Measurements from ENCODE around the gene ZNF536.
"Not testable (repeated sequence)": the region's sequence is repeated elsewhere in the genome, so short reads cannot be mapped to it uniquely, and the experiment has no call there.

ZNF536 gene

GRCh38 chr19:30385666-30386065 is 13.5 kb downstream of the ZNF536 start:
- FAIRE-seq (no peak), DNase-seq (ENCODE audit: extremely low spot score, insufficient read length, low read depth) (no peak)

GRCh38 chr19:30386551-30387143 is 14.5 kb downstream of the ZNF536 start:
- FAIRE-seq (no peak), DNase-seq (ENCODE audit: extremely low spot score, insufficient read length, low read depth) (no peak)

DNA sequence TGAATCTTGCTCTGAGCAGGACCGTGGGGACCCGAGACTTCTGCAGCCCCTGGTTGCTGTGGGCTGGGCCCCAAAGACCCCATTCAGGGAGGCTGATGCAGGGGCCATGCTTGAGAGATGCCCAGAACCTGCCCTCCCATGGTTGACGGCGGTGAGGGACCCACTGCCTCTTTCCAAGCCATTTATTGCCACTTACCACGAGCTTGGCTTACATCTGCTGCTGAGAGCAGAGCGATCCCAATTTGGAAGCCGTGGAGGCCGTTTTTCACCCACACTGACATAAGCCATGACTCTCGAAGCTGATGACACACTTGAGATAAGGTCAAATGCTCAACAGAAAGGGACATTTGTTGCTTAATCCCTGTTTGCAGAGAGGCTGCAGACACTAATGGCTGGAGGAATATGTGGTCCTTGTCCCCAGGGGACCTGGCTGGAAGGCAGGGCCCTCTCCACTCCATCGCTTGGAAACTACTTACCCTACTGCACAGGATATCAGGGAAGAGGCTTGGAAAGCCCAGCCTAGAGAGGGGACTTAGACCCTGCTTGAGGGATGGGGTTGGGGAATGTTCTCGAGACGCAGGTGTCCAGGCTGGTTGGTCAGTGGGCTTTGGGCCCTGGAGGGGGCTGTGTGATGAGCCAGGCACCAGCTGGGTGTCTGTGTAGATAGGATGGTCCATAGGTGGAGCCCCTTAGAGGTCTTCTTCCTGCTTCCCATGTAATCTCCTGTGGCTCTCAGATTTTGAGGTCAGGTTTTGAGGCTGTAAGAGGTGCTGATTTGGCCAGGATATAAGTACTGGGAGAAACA is 15.3 kb downstream of the ZNF536 start:
- no peak for DNase-seq (ENCODE audit: extremely low spot score, insufficient read length, low read depth)
- FAIRE-seq = no peak

DNA sequence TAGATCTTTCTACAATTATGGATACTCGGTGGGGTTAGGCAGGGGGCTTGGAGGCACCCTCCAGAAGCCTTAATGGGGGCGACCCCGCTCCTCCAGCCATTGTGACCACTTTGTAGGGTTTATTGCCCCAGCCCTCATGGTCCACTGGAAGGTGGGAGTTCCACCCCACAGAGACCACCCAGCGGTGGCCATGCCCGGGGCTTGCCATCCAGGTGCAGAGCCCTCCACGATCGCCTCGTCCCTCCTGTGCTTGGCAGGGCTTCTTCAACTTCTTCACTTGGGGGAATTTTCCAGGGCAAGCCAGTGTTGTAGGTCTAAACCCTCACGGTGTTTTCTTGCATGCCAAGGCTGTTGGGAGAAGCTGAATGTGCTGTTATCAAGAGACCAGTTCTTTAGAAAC is 16.1 kb downstream of the ZNF536 start:
- DNase-seq (ENCODE audit: extremely low spot score, insufficient read length, low read depth) = no peak
- FAIRE-seq = no peak

GRCh38 chr19:30388819-30389218 is 16.6 kb downstream of the ZNF536 start:
- no peak for DNase-seq (ENCODE audit: extremely low spot score, insufficient read length, low read depth)
- FAIRE-seq = no peak

- no peak for FAIRE-seq
- no peak for DNase-seq (ENCODE audit: extremely low spot score, insufficient read length, low read depth)
Measured at GRCh38 chr19:30390356-30390988, 18.3 kb downstream of the ZNF536 start.

DNA sequence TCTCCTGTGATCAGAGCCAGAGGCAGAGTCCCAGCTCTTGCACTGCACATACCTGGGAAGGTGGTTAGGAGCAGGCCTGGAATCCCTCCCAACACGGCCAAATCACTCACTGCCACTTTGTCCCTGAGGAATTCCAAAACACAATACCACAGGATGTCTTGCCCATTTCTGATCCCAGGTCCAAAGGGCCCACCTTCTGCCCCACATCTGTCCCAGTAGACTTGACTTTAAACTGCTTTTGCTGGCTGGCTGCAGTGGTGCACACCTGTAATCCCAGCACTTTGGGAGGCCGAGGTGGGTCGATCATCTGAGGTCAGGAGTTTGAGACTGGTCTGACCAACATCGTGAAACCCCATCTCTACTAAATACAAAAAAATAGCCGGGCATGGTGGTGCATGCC is 18.9 kb downstream of the ZNF536 start:
- FAIRE-seq = no peak
- no peak for DNase-seq (ENCODE audit: extremely low spot score, insufficient read length, low read depth)

GRCh38 chr19:30391554-30392551 is 19.7 kb downstream of the ZNF536 start:
- FAIRE-seq (no peak), DNase-seq (ENCODE audit: extremely low spot score, insufficient read length, low read depth) (no peak)

- FAIRE-seq (no peak), DNase-seq (ENCODE audit: extremely low spot score, insufficient read length, low read depth) (no peak)
Measured at GRCh38 chr19:30393046-30393445, 20.9 kb downstream of the ZNF536 start.

DNA sequence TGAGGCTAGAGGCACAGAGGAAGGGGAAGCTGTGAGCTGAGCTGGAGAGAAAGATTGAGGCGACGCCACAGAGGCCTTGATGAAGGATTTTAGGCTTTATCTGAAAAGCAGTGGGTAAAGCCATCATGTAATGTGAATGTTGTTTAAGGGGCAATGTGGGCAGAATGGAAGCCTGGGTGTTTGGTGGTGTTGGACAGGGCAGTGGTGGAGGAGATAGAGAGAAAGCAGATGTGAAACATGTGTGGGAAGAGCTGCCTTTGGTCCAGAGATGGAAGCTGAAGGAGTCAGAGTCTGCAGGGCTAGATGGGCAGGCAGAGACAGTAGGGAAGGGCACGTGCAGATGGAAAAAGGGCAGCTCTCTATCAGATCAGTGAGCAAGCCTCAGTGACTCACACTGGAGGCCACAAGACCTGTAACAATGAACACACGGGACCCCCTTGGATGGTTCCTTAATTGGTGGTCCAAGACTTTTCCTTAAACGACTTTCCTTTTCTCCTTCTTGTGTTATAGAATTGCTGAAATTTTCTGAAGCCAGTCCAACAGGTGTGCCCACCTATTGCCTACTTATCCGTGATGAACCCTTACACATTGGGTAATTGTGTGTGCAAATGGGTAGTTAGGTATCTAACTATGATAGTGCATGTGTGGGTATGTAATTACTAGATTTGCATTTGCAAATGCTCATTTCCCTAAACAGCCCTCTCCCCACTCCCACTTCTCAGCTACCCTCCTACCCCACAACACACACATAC is 21.7 kb downstream of the ZNF536 start:
- DNase-seq (ENCODE audit: extremely low spot score, insufficient read length, low read depth) (no peak), FAIRE-seq (no peak)

GRCh38 chr19:30394481-30395151 is 22.4 kb downstream of the ZNF536 start:
- FAIRE-seq (no peak), DNase-seq (ENCODE audit: extremely low spot score, insufficient read length, low read depth) (no peak)

DNA sequence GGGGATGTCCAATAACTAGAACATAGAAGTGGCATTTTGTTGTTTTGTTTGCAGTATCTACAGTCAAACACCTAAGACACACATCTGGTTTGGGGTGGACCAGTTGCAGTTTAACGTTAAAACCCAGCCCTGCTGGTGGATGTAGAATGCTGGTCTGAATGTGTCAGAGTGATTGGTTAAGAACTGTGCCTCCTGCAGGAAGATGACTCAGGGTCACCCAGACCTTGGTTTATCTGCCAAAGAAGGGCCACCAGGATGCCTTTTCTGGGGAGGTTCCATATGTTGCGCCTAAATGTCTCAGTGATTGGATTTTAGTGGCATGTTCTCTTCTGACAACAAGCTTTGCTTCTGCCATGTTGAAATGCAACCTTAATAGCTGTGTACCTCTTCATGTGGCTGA is 23.1 kb downstream of the ZNF536 start:
- no peak for FAIRE-seq

DNA sequence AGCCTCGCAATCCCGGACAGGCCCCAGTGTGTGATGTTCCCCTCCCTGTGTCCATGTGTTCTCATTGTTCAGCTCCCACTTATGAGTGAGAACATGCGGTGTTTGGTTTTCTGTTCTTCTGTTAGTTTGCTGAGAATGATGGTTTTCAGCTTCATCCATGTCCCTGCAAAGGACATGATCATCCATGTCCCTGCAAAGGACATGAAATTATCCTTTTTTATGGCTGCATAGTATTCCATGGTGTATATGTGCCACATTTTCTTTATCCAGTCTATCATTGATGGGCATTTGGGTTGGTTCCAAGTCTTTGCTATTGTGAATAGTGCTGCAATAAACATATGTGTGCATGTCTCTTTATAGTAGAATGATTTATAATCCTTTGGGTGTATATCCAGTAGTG is 26.4 kb downstream of the ZNF536 start:
- not testable (repeated sequence) for DNase-seq (ENCODE audit: extremely low spot score, insufficient read length, low read depth); FAIRE-seq

More for the DNA sequence above, 23.1 kb downstream of the ZNF536 start:
- no peak for DNase-seq (ENCODE audit: extremely low spot score, insufficient read length, low read depth)

GRCh38 chr19:30401956-30402355 is 29.8 kb downstream of the ZNF536 start:
- DNase-seq (ENCODE audit: extremely low spot score, insufficient read length, low read depth) = no peak
- FAIRE-seq = no peak

DNA sequence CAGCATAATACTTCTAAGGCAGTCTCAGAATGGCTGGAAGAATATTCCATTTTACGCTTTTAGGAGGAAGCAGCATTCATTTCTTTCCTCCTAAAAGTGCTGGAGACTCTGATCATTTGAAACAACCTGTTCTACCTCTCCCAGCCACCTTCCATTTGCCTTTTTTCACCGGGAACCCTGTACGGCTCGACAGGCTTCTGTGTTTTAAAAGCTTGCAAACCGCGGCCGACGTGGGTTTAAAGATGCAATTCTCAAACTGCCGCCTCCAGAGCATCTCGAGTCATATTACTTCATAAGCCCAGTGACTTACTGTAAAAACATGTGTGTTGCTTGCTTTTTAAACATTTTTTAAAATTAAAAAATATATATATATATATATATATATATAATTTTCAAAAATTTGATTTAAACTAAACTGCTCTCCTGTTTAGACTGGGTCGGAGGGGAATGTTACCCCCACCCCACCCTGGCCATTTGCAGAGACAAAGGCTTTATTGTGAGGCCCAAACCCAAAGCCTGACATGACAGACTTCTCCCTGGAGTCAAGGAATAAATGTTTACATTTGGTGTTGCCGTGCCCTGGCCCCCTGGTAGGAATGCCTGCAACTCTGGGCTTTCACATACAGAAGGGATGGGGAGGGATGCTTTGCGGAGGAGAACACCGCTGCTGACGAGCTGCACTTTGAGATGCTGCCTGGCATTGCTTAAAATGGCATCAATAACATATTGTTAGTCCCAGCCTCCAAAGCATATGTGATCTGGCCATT is 30.4 kb downstream of the ZNF536 start:
- DNase-seq (ENCODE audit: extremely low spot score, insufficient read length, low read depth) (no peak), FAIRE-seq (no peak)

- FAIRE-seq = no peak
Measured at GRCh38 chr19:30403203-30403985, 31.2 kb downstream of the ZNF536 start.

More at GRCh38 chr19:30403203-30403985, 31.2 kb downstream of the ZNF536 start:
- DNase-seq (ENCODE audit: extremely low spot score, insufficient read length, low read depth) = no peak

Measured in GM18507 (cell line).